DOHH2 (cell line): Measurements from ENCODE around the gene GYS1.

ENCODE experiments used
- H3F3A ChIP-seq: fragments of 200-600 bp; sonication (generic), shearing (Covaris generic); 2 replicates; pipeline ENCODE4 v1.6.0; 2016; ENCODE audit warnings: antibody characterized with exemption, mild to moderate bottlenecking; ENCODE audit not compliant: control insufficient read depth, insufficient read depth
- H3K27ac ChIP-seq: fragments of 200-600 bp; sonication (generic); 2 replicates; pipeline ENCODE4 v1.5.1; 2014; ENCODE audit warnings: low read depth, mild to moderate bottlenecking, low read length, moderate library complexity
- H3K27me3 ChIP-seq: fragments of 200-600 bp; sonication (generic); 2 replicates; pipeline ENCODE4 v1.6.1; 2014; ENCODE audit warnings: mild to moderate bottlenecking, low read length, mixed read lengths; ENCODE audit not compliant: control insufficient read depth
- H3K36me3 ChIP-seq: fragments of 200-600 bp; sonication (generic); 2 replicates; pipeline ENCODE4 v1.6.1; 2014; ENCODE audit warnings: mild to moderate bottlenecking, low read length, moderate library complexity, mixed read lengths; ENCODE audit not compliant: control insufficient read depth
- H3K4me1 ChIP-seq: fragments of 200-600 bp; sonication (generic); 2 replicates; pipeline ENCODE4 v1.6.1; 2014; ENCODE audit warnings: mild to moderate bottlenecking, low read length, mixed read lengths; ENCODE audit not compliant: control insufficient read depth
- H3K4me2 ChIP-seq: fragments of 200-600 bp; sonication (generic); 2 replicates; pipeline ENCODE4 v1.6.0; 2014; ENCODE audit warnings: mild to moderate bottlenecking, low read length, moderate library complexity
- H3K4me3 ChIP-seq: fragments of 200-600 bp; sonication (generic); 2 replicates; pipeline ENCODE4 v1.5.1; 2014; ENCODE audit warnings: mild to moderate bottlenecking, low read length, mixed read lengths
- H3K79me2 ChIP-seq: fragments of 200-600 bp; sonication (generic); 2 replicates; pipeline ENCODE4 v1.6.1; 2014; ENCODE audit warnings: mild to moderate bottlenecking, low read length, mixed read lengths; ENCODE audit not compliant: control insufficient read depth
- H3K9me2 ChIP-seq: fragments of 200-600 bp; sonication (generic); replicated peaks from 2 replicates; pipeline ENCODE4 v1.6.1; 2014; ENCODE audit warnings: mild to moderate bottlenecking, low read length, mixed read lengths; ENCODE audit not compliant: control insufficient read depth
- H3K9me3 ChIP-seq: fragments of 200-600 bp; sonication (generic); 2 replicates; pipeline ENCODE4 v1.6.1; 2014; ENCODE audit warnings: antibody characterized with exemption, low read length, mixed read lengths; ENCODE audit not compliant: control insufficient read depth, insufficient read depth
- H4K20me1 ChIP-seq: fragments of 200-600 bp; sonication (generic); 2 replicates; pipeline ENCODE4 v1.6.0; 2014; ENCODE audit warnings: low read depth, mild to moderate bottlenecking, antibody characterized with exemption, low read length, moderate library complexity; ENCODE audit not compliant: control insufficient read depth, insufficient read depth
- CTCF ChIP-seq: fragments of 200-600 bp; sonication (generic); IDR thresholded peaks from one replicate; pipeline ENCODE4 v1.5.1; 2014; ENCODE audit warnings: antibody characterized with exemption, mild to moderate bottlenecking, low read depth, low read length; ENCODE audit not compliant: poor library complexity, severe bottlenecking
- EZH2phosphoT487 ChIP-seq: fragments of 200-600 bp; sonication (generic); IDR thresholded peaks from 2 replicates; pipeline ENCODE4 v1.6.1; 2017; ENCODE audit warnings: borderline replicate concordance, mild to moderate bottlenecking, antibody characterized with exemption, low read length, moderate library complexity, mixed read lengths

The GYS1 gene

GRCh38 chr19:48946463-48947257, 46.4 kb downstream of the GYS1 start:
- H3K27me3 ChIP-seq: no peaks in the 10 kb centered on the region
- no peaks in the 10 kb centered on the region for H4K20me1 ChIP-seq
- peaks cover 20% of the 10 kb centered on the region for H3K4me1 ChIP-seq
- no peaks in the 10 kb centered on the region for H3K36me3 ChIP-seq
- no peak overlapping the region for H3K4me2 ChIP-seq
- no peak overlapping the region for H3K4me3 ChIP-seq
- peaks cover 14% of the 10 kb centered on the region for H3K9me3 ChIP-seq
- H3K9me2 ChIP-seq: no peaks in the 10 kb centered on the region
- no peaks in the 10 kb centered on the region for H3F3A ChIP-seq
- TF ChIP-seq CTCF (no peak), EZH2phosphoT487 (no peak)
- no peak overlapping the region for H3K27ac ChIP-seq
- no peaks in the 10 kb centered on the region for H3K79me2 ChIP-seq

- Histone ChIP-seq H4K20me1 (no peaks in the 10 kb centered on the region), H3K27ac (no peak overlapping the region), H3K36me3 (no peaks in the 10 kb centered on the region), H3K9me3 (peaks cover 14% of the 10 kb centered on the region), H3K79me2 (no peaks in the 10 kb centered on the region), H3F3A (no peaks in the 10 kb centered on the region), H3K4me1 (peaks cover 12% of the 10 kb centered on the region), H3K4me3 (no peak overlapping the region), H3K4me2 (no peak overlapping the region), H3K9me2 (no peaks in the 10 kb centered on the region), H3K27me3 (no peaks in the 10 kb centered on the region)
- TF ChIP-seq CTCF (no peak), EZH2phosphoT487 (no peak)
Observed at GRCh38 chr19:48945817-48946216, 47.3 kb downstream of the GYS1 start.

GRCh38 chr19:48945415-48945814, 47.7 kb downstream of the GYS1 start:
- no peaks in the 10 kb centered on the region for H3K9me2 ChIP-seq
- no peaks in the 10 kb centered on the region for H3F3A ChIP-seq
- H3K4me1 ChIP-seq: peaks cover 8% of the 10 kb centered on the region
- H3K9me3 ChIP-seq: peaks cover 14% of the 10 kb centered on the region
- H3K36me3 ChIP-seq: no peaks in the 10 kb centered on the region
- H3K79me2 ChIP-seq: no peaks in the 10 kb centered on the region
- TF ChIP-seq CTCF (no peak), EZH2phosphoT487 (no peak)
- no peak overlapping the region for H3K4me2 ChIP-seq
- no peaks in the 10 kb centered on the region for H3K27me3 ChIP-seq
- H3K27ac ChIP-seq: no peak overlapping the region
- no peaks in the 10 kb centered on the region for H4K20me1 ChIP-seq
- no peak overlapping the region for H3K4me3 ChIP-seq
